Effector memory CD4-positive, alpha-beta T cell (primary cell): ENCODE results near the gene BTN1A1.
A peak's percentile ranks its signal among the peaks of the same experiment; 100 is the strongest.
"Not testable (repeated sequence)": the region's sequence is repeated elsewhere in the genome, so short reads cannot be mapped to it uniquely, and the experiment has no call there.

ENCODE experiments used
- DNase-seq, 3 donors: peaks; one replicate each; pipeline ENCODE4 v3.0.0-alpha.2; 2020
- H3K27ac ChIP-seq: 2 replicates; pipeline ENCODE4 v1.7.0; 2013; ENCODE audit warnings: mild to moderate bottlenecking, low read length, moderate library complexity; ENCODE audit not compliant: insufficient read depth, poor library complexity, severe bottlenecking
- H3K27me3 ChIP-seq: replicated peaks from 2 replicates; pipeline ENCODE4 v1.7.0; 2013; ENCODE audit warnings: mild to moderate bottlenecking, low read length; ENCODE audit not compliant: insufficient read depth, control insufficient read depth, poor library complexity, severe bottlenecking
- H3K36me3 ChIP-seq: 2 replicates; pipeline ENCODE4 v1.7.0; 2013; ENCODE audit warnings: mild to moderate bottlenecking, low read length, moderate library complexity; ENCODE audit not compliant: control insufficient read depth, insufficient read depth
- H3K4me1 ChIP-seq: 2 replicates; pipeline ENCODE4 v1.7.0; 2013; ENCODE audit warnings: low read length, mild to moderate bottlenecking; ENCODE audit not compliant: control insufficient read depth, insufficient read depth, poor library complexity, severe bottlenecking
- H3K4me3 ChIP-seq: 2 replicates; pipeline ENCODE4 v1.7.0; 2013; ENCODE audit warnings: low read length, low read depth, mild to moderate bottlenecking; ENCODE audit not compliant: insufficient read depth, poor library complexity, severe bottlenecking
- H3K9me3 ChIP-seq: 2 replicates; pipeline ENCODE4 v1.7.0; 2013; ENCODE audit warnings: mild to moderate bottlenecking, low read length, moderate library complexity; ENCODE audit not compliant: control insufficient read depth

Gene BTN1A1

DNA sequence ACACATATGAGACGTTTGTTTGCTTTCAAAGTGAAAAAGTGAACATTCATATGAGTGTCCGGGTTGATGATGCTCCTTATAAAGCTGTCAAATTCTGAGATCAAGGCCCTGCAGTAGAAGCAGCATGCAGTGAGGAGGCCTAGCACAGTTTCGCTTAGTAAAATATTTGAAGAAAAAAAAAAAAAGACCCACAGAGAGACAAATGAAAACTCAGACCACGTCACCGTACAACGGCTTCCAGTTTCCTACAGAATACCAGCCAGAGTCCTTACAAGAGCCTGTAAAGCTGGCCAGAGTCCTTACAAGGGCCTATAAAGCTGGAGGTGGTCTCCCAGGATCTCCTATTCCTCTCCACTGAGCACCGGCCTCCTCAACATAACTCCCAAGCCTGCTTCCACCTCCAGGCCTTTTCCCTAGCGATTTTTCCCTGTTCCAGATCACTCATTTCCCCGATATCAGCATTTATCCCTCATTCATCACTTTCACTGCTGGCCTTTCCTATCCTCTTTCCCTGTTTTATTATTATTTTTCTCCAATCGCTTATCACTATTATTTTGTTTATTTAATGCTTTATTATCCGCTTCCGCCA lies 36.6 kb downstream of the BTN1A1 start:
- Histone ChIP-seq H3K27ac (peak overlapping the region; percentile 85), H3K4me3 (peak overlapping the region; percentile 92), H3K9me3 (no peaks in the 10 kb centered on the region), H3K27me3 (no peaks in the 10 kb centered on the region), H3K4me1 (peaks cover 11% of the 10 kb centered on the region), H3K36me3 (no peaks in the 10 kb centered on the region)
- DNase-seq = no peak

DNA sequence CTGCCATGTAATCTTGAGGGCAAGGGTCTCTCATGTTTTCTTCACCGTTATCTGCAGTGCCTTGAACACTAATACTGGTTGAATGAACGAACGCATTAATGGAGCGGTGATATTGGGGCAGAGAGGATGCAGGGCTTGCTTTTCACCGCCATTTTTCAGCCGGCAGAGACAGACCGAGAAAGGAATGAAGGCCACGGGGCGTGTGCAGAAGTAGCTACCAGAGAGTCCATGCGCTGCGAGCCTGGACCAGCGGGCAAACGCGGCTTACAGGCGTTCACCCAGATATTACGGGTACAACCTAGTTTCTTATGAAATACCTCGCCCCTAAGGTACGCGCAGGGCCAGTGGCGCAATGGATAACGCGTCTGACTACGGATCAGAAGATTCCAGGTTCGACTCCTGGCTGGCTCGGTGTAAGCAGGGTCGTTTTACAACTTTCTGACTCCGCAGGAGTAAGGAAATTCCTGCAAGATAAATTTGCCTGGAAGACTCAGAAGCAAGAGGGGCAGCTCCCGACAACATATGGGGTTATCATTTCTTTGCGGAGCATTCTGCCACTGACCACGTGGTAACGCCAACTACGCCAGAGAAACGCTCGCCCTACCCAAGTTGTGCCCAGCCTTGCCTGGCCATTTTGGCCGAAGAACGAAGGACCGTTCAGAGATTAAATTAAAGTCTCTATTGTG lies 37.2 kb downstream of the BTN1A1 start:
- Histone ChIP-seq H3K36me3 (no peaks in the 10 kb centered on the region), H3K4me3 (peak overlapping the region; percentile 92), H3K27ac (peak overlapping the region; percentile 85), H3K4me1 (peaks cover 11% of the 10 kb centered on the region), H3K9me3 (no peaks in the 10 kb centered on the region), H3K27me3 (no peaks in the 10 kb centered on the region)
- peak; percentile 83 to 87 (median 85) for DNase-seq

DNA sequence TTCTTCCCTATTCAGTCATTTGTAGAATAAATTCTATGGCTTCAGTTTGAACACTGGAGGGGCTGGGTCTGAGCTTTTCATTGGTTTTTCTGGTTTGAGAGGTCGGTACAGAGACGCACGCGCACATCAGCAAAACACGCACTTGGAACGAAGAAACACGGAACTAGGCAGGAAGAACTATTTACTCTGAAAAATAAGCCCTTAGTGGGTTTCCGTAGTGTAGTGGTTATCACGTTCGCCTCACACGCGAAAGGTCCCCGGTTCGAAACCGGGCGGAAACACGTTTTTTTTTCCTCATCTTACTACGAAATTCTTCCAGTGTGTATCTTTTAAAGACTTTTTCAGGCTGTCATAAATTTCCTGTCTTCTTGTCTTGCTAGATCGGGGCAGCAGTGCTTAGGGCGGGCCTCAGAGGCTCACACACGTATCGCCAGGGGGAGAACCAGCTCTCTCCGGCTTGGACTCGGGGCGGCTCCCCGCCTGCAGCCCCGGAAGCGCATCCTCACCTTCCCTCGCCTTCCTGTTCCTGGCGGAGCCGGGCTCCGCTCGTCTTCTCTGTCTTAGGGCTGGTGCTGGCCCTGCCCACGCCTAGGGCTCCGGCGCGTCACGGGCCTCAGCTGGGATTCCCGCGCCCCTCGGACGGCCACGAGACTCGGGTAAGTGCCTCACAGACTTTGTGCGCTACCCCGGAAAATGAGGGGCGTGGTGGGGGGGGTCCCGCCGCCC lies 37.9 kb downstream of the BTN1A1 start, which contains the start of gene HMGN4:
Gene HMGN4 (plus strand): TSS at position 521 of the 726 bp plus-strand sequence. CDS start 6,841 bp downstream, outside the sequence.
- H3K4me1 ChIP-seq = peaks cover 11% of the 10 kb centered on the region
- H3K27me3 ChIP-seq = no peaks in the 10 kb centered on the region
- H3K4me3 ChIP-seq = peak within 1 kb of the TSS; percentile 92
- peak; percentile 71 to 76 (median 75) for DNase-seq
- H3K27ac ChIP-seq = peak within 1 kb of the TSS; percentile 85
- H3K36me3 ChIP-seq = peaks cover 4% of the 10 kb centered on the region
- no peaks in the 10 kb centered on the region for H3K9me3 ChIP-seq

DNA sequence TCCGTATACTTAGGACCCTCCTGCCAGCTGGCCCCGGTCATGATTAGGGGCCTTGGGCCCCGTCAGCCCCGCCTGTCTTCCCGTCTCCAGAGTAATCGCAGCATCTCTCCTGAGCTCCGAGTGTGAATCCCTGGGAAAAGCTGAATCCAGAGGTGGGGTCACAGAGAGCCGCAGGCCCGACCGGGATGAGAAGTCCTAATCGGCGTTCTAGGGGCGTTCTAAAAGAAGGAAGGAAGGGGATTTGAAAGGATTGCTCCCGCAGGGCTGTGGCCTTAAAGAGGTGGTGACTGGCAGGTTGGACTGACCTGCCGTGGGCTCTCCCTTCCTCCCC lies 38.4 kb downstream of the BTN1A1 start:
- peaks cover 11% of the 10 kb centered on the region for H3K4me1 ChIP-seq
- H3K27ac ChIP-seq = peak overlapping the region; percentile 85
- DNase-seq = no peak
- H3K27me3 ChIP-seq = no peaks in the 10 kb centered on the region
- peak overlapping the region; percentile 92 for H3K4me3 ChIP-seq
- peaks cover 5% of the 10 kb centered on the region for H3K36me3 ChIP-seq
- H3K9me3 ChIP-seq = no peaks in the 10 kb centered on the region

DNA sequence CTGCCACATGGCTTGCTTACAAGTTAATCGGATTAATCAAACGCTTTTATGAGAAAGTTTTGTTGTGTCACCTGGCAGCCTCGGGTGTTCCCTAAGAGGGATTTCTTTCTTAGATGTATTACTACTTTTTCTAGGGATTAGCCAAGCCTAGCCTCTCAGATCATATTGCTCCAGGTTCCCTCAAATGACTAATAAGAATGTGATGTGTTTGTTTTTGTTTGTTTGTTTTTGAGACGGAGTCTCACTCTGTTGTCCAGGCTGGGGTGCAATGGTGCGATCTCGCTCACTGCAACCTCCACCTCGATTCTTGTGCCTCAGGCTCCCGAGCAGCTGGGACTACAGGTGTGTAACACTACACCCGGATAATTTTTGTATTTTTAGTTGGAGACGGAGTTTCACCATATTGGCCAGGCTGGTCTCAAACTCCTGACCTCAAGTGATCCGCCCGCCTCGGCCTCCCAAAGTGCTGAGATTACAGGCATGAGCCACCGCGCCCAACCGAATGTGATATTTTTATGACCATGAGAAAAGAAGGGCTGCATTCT lies 39.0 kb downstream of the BTN1A1 start:
- H3K36me3 ChIP-seq = peaks cover 9% of the 10 kb centered on the region
- DNase-seq = no peak
- no peaks in the 10 kb centered on the region for H3K9me3 ChIP-seq
- H3K4me1 ChIP-seq = peaks cover 11% of the 10 kb centered on the region
- peak overlapping the region; percentile 92 for H3K4me3 ChIP-seq
- peak overlapping the region; percentile 85 for H3K27ac ChIP-seq
- H3K27me3 ChIP-seq = no peaks in the 10 kb centered on the region

DNA sequence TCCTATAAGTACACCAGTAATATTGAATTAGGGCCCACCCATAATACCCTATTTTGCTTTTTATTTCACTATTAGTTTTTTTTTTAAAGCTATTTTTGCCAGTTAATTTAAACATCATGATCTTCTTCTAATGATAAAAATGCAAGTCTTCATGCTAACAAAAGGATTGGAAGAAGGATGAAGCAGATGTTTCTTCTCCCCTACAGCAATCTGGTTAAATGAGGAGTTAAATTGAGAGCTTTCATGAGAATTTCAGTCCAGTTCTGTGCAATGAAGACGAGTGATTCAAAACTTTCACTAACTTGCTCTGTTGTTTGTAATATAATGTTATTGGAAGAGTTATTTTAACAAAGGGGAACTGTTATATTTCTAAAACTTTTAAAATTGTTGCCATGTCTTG lies 41.5 kb downstream of the BTN1A1 start:
- Histone ChIP-seq H3K4me3 (no peak overlapping the region), H3K4me1 (peaks cover 6% of the 10 kb centered on the region), H3K36me3 (peaks cover 29% of the 10 kb centered on the region), H3K27me3 (no peaks in the 10 kb centered on the region), H3K27ac (no peak overlapping the region), H3K9me3 (no peaks in the 10 kb centered on the region)
- no peak for DNase-seq

DNA sequence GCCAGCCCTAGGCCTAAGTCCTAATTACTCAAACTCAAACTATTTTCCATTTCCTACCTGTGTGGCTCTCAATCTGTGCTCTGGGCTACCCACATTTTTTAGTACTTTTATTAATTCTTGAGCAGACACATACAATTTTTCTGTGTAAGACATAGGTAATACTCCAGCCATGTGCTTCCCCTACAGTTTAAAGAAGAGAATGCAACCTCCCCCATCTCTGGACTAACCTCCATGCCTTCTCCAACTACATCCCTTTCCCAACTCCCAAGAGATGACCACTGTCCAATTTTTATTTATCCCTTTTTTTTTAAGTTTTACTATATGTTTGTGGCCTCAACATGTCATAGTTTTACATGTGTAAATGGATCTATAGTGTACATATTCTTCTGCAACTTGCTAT lies 43.9 kb downstream of the BTN1A1 start:
- no peaks in the 10 kb centered on the region for H3K4me1 ChIP-seq
- no peaks in the 10 kb centered on the region for H3K27me3 ChIP-seq
- peaks cover 29% of the 10 kb centered on the region for H3K36me3 ChIP-seq
- H3K9me3 ChIP-seq = no peaks in the 10 kb centered on the region
- no peak overlapping the region for H3K27ac ChIP-seq
- no peak overlapping the region for H3K4me3 ChIP-seq
- DNase-seq = no peak

DNA sequence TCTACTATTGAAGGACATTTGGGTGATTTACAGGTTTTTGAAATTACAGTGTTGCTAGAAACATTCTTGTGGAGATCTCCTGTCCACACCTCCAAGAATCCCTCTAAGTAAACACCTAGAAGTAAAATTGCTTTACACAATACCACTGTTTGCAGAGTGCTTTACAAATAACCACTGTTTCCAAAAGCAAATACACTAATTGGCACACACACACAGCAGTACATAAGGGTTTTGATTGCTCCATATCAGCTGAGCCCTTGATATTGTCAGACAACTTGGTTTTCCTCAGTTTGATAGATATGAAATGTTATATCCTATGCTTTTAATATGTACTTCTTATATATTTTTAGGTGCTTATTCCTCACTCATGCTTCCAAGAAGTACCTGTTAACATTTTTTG lies 44.4 kb downstream of the BTN1A1 start:
- Histone ChIP-seq H3K27me3 (no peaks in the 10 kb centered on the region), H3K4me1 (no peaks in the 10 kb centered on the region)

DNA sequence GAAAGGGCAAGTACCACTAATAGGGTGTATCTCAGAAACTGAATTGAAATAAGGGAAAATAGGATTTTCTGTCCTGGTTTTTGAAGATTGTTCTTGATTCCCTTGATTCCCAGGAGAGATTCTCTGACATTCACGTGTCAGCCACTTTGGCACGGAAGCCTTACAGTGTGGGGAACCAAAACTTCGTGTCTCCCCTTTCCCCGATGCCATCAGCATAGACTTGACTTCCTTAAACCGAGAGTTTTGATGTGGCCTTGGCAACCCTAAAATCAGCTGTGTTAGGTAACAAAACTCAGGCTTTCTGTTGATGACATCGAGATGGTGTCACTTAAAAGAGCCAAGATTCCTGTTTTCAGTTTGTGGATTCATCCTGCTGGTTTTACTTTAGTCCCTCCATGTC lies 45.5 kb downstream of the BTN1A1 start:
- no peak for DNase-seq
- Histone ChIP-seq H3K27ac (no peak overlapping the region), H3K9me3 (no peaks in the 10 kb centered on the region), H3K4me1 (no peaks in the 10 kb centered on the region), H3K4me3 (no peak overlapping the region), H3K36me3 (peaks cover 29% of the 10 kb centered on the region), H3K27me3 (no peaks in the 10 kb centered on the region)

More for the DNA sequence above, 44.4 kb downstream of the BTN1A1 start:
- DNase-seq = no peak
- no peak overlapping the region for H3K27ac ChIP-seq
- peaks cover 29% of the 10 kb centered on the region for H3K36me3 ChIP-seq
- H3K4me3 ChIP-seq = no peak overlapping the region
- H3K9me3 ChIP-seq = no peaks in the 10 kb centered on the region

DNA sequence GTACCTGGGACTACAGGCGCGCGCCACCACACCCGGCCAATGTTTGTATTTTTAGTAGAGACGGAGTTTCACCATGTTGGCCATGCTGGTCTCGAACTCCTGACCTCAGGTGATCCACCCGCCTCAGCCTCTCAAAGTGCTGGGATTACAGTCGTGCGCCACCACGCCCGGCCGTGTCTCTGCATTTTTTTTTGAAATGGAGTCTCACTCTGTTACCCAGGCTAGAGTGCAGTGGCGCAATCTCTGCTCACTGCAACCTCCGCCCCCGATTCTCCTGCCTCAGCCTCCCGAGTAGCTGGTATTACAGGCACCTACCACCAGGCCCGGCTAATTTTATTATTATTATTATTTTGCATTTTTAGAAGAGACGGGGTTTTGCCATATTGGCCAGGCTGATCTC lies 47.3 kb downstream of the BTN1A1 start:
- not testable (repeated sequence) for H3K4me1 ChIP-seq, H3K4me3 ChIP-seq, H3K27ac ChIP-seq, H3K9me3 ChIP-seq, DNase-seq, H3K27me3 ChIP-seq
- H3K36me3 ChIP-seq = peaks cover 29% of the 10 kb centered on the region
